HG03280 (cell line): ENCODE data around the gene SIRT4.
"Not testable (repeated sequence)": the region's sequence is repeated elsewhere in the genome, so short reads cannot be mapped to it uniquely, and the experiment has no call there.

Experiments
- ATAC-seq: cut with Tn5 transposase; IDR thresholded peaks from one replicate; pipeline ENCODE4 v1.9.1; 2021; ENCODE audit warnings: mild to moderate bottlenecking, moderate library complexity; ENCODE audit not compliant: unreplicated experiment

Gene SIRT4

GRCh38 chr12:120335447-120335846 lies 33.3 kb downstream of the SIRT4 start:
- ATAC-seq: not testable (repeated sequence)

- not testable (repeated sequence) for ATAC-seq
Observed at GRCh38 chr12:120336392-120336791, 34.3 kb downstream of the SIRT4 start.

DNA sequence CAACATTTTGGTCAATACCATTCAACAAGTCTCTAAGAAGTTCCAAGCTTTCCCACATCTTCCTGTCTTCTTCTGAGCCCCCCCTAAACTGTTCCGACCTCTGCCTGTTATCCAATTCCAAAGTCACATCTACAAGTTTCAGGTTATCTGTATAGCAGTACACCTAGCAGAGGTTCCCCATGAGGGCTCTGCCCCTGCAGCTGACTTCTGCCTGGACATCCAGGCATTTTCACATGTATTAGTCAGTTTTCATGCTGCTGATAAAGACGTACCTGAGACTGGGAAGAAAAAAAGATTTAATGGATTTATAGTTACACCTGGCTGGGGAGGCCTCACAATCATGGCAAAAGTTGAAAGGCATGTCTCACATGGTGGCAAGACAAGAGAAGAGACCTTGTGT lies 35.6 kb downstream of the SIRT4 start:
- ATAC-seq: no peak

DNA sequence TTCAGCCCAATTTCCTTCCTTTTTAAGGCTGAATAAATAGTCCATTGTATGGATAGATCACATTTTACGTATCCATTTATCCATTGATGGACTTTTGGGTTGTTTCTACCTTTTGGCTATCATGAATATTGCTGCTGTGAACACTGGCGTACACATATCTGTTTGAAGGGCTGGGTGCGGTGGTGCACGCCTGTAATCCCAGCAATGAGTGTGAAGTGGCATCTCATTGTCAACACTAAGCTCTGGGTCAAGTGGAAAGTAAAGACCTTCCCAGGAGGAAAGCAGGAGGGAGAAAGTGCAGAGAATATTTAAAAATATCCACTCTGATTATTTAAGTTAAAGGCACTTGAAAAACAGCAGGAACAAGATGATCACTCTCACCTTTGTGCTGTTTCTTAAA lies 37.1 kb downstream of the SIRT4 start:
- no peak for ATAC-seq

DNA sequence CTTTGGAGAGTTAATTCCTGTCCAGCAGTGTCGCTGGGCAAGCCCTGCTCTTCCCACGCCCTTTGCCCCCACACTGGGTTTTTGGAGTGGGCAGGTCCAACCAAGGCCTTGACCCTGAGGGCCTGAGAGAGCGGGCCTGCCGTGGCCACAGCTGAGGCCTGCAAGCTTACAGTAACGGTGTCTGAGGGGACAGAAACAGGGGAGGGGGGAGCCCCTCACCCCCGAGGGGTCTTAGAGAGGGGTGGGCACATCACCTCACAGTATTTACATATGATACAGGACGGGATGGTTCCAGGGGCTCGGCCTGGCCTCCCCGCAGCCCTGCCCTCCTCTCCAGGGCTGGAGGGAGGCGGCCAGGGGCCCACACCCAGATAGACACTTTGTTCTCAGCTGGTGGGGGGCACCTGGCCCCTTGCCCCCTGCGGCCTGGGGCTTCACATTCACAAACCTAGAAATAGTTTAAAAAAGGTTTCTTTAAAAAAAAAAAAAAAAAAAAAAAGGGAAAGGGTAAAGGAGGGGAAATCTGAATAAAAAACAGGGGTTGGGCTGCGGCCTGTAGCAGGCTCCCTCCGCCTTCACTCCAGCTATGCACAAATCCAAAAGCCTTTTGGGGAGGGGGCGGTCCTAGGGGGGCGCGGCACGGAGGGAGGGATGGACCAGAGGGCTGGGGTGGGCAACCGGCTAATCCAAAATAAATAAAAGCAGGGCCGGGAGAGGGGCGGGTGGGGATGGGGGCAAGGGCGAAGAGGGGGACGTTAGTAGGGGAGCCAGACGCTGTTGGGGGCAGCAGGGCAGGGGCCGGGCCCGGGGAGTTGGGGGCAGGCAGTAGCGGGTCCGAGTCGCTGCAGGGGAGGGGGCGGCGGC lies 40.3 kb downstream of the SIRT4 start:
- ATAC-seq: no peak

GRCh38 chr12:120343039-120343537 lies 41.0 kb downstream of the SIRT4 start:
- no peak for ATAC-seq

- no peak for ATAC-seq
Observed at GRCh38 chr12:120343692-120344091, 41.6 kb downstream of the SIRT4 start.

DNA sequence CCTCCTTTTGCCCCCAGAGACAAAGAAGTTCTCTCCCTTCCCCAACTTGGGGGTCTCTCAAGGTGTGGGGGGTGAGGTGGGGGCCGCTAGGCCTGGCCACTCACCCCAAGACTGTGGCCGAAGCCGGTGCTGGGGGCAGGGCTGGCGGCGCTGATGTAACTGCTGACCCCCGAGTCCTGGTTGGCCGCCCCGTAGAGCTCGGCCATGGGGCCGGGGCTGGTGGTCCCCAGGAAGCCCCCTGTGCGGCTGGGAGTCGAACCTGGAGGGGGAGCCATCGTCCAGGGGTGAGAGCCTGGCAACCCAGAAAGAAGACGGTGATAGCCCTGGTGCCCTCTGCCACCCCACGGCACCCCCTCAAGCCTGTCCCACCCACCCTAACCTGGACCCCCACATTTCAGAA lies 43.9 kb downstream of the SIRT4 start:
- no peak for ATAC-seq

GRCh38 chr12:120346681-120347080 lies 44.6 kb downstream of the SIRT4 start:
- ATAC-seq: no peak

DNA sequence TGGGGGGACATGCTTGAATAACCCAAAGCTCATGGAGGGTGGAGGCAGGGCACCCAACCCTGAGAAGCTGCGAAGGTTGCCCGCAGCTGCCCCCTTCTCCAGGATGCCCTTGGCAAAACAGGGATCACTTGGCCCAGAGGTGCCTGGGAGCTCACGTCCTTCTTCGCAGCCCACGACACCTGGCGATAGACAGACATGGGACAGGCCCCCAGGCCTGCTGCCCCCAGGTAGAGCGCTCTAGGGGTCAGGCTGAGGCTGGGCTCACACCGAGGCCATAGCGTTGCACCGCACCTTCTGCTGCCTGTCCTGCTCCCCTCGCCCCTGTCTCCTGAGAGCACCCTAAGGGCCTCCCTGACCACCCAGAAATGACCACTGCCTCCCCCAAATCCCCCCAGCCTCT lies 45.6 kb downstream of the SIRT4 start:
- no peak for ATAC-seq

- ATAC-seq: no peak
Observed at GRCh38 chr12:120350576-120351350, 48.6 kb downstream of the SIRT4 start.

- no peak for ATAC-seq
Observed at GRCh38 chr12:120352117-120352516, 50.0 kb downstream of the SIRT4 start.

GRCh38 chr12:120353136-120353535 lies 51.0 kb downstream of the SIRT4 start:
- ATAC-seq: no peak

DNA sequence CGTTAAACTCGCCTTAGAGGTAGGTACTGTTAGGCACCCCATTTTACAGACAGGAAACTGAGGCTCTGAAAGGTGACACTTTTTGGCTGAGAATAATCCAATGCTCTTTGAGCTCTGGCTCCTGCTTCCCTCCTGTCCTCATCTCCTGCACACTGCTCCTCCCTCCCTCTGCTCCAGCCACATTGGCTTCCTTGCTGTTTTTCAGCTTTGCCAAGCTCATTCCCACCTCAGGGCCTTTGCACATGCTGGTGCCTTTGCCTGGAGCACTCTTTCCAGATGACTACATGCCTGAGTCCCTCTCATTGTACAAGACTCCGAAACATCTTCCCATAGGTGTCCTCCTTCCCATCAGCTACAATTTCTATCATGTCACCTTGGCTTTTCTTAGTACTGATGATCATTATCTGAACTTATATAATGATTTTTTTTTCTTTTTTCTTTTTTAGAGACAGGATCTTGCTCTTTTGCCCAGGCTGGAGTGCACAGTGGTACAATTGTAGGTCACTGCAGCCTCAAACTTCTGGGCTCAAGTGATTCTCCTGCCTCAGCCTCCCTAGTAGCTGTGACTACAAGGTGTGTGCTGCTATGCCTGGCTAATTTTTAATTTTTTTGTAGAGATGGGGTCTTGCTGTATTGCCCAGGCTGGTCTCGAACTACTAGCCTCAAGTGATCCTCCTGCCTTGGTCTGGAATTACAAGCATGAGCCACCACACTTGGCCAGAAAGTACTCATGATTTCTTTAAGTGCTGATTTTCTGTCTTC lies 51.6 kb downstream of the SIRT4 start:
- no peak for ATAC-seq

DNA sequence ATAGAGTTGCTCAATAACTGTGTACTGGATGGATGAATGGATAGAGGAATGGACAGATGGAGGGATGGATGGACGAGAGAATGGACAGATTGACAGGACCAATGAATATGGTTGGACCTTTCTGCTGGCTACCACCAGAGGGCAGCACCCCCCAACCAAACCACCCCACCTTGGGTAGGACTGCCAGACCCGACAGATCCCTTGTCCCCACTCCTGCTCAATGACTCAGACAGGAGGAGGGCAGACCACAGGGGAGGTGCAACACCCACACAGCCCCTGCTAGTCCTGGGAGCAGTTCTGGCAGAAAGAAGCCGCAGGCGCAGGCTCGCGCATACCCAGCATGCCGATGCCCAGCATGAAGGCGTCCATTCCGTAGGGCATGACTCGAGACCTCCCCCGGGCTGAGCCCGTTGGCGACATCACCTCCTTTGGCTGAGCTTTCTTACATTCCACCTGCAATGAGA lies 54.5 kb downstream of the SIRT4 start:
- ATAC-seq: peak; percentile 48

- ATAC-seq: no peak
Observed at GRCh38 chr12:120357104-120357503, 55.0 kb downstream of the SIRT4 start.

DNA sequence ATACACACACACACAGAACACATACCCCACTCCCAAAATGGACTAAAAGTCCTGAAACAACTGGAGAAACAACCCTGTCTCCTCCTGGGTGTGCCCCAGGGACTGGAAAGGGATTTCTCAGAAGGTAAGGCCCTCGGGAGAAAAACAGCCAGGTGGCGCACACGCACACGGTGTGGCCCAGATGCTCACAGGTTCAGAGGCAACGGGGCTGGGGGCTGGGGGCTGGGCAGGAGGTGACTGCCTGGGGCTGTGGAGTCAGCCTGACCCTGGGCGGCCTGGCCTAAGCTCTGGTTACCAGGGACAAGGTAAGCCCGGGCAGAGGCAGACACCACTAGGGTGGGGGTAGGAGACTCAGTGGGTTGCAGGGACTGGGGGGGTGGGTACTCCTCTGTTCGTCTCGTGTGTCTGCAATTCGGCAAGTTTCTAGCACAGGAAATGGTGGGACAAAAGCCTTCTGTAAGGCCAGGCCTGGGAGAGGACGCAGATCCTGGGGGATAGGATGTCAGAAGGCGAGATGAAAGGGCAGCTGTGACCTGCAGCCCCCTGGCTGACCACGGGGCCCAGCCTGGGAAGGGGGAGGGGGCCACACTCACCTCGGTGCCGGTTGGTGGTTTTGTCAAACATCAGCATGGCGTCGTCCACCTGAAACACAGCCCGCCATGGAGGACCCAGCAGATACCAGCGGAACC lies 56.4 kb downstream of the SIRT4 start:
- no peak for ATAC-seq

GRCh38 chr12:120359128-120359527 lies 57.0 kb downstream of the SIRT4 start:
- no peak for ATAC-seq

DNA sequence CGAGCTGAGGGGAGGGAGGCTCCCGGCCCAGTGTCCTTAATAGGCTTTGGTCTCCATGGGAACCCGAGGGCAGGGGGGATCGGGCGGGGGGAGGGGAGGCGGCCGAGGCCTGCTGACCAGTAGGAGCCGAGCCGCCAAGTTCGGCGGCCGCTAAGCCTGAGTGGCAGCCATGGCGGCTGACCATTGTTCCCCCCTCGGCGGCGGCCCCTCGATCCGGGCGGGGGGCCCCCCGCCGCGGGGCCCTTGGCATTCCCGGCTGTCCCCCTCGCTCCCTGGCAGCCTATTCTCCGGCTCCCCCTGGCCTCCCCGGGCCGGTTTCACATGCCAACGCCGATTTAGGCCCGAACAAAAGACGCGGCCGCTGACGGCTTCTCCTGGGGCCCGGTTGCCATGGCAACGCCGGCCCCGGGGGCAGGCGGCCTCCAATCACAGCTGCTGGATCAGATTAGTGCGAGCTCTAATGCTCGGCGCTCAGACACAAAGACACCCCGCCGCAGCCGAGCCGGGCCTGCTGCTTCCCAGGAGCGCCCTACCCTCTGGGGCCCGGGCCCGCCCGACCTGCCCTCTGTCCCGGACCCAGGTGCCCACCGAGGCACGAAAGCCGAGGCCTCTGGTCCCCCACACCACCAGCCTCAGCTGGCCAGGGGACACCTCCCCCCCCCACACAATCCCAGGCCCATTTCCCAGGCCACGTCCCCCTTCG lies 59.5 kb downstream of the SIRT4 start:
- ATAC-seq: no peak
